MCF 10A (cell line): ENCODE measurements around the gene SPRN. TPM values are rescaled to one million over a fixed set of nuclear protein-coding genes. Genes with fewer than 3 reads are reported as not detected.

Experiments used
- BruUV-seq: library from RNA; stranded (reverse); fragments of 400-500 nt; replicated peaks from 2 replicates; lab custom pipeline; 2021; lab: Mats Ljungman, UMichigan
- CTCF ChIA-PET: fragments of 300-600 bp; sonication (Branson Sonifier 250); formaldehyde crosslinking; extraction: SDS; loops from one replicate; lab custom pipeline; 2021; ENCODE audit warnings: antibody characterized with exemption, inconsistent platforms; lab: Yijun Ruan, JAX
- POLR2A ChIA-PET: fragments of 300-600, 350-650 bp; sonication (Branson Sonifier 250); formaldehyde crosslinking; extraction: SDS; loops from one replicate; lab custom pipeline; 2020; ENCODE audit warnings: antibody characterized with exemption, inconsistent platforms; lab: Yijun Ruan, JAX
- DNase-seq: peaks from one replicate; pipeline ENCODE4 v3.0.0-alpha.2; 2018; ENCODE audit not compliant: unreplicated experiment
- H3K27ac Mint-ChIP-seq: one replicate; pipeline ENCODE4 v1.8.0; 2022; ENCODE audit warnings: mild to moderate bottlenecking, low read depth, mixed read lengths; ENCODE audit not compliant: unreplicated experiment
- H3K27me3 Mint-ChIP-seq: one replicate; pipeline ENCODE4 v1.8.0; 2022; ENCODE audit warnings: mixed read lengths; ENCODE audit not compliant: insufficient read depth, unreplicated experiment
- H3K36me3 Mint-ChIP-seq: one replicate; pipeline ENCODE4 v1.8.0; 2022; ENCODE audit warnings: mild to moderate bottlenecking, moderate library complexity, mixed read lengths; ENCODE audit not compliant: insufficient read depth, unreplicated experiment
- H3K4me1 Mint-ChIP-seq: one replicate; pipeline ENCODE4 v1.8.0; 2022; ENCODE audit warnings: mixed read lengths; ENCODE audit not compliant: insufficient read depth, unreplicated experiment
- H3K4me3 Mint-ChIP-seq: one replicate; pipeline ENCODE4 v1.8.0; 2022; ENCODE audit warnings: mild to moderate bottlenecking, moderate library complexity, mixed read lengths; ENCODE audit not compliant: unreplicated experiment
- H3K9me3 Mint-ChIP-seq: one replicate; pipeline ENCODE4 v1.8.0; 2022; ENCODE audit warnings: mixed read lengths; ENCODE audit not compliant: unreplicated experiment
- intact Hi-C: fragments of 100-400 bp; cut with micrococcal nuclease; formaldehyde crosslinking; loops from 2 replicates; pipeline ENCODE4 v1.14.1; 2022
- total RNA-seq: library from RNA; stranded (reverse); gene quantifications from 2 replicates; pipeline ENCODE4 v1.2.3, GENCODE V29; 2022
- TF ChIP-seq, protein P1 (sequence below): fragments of 200-600 bp; IDR thresholded peaks from one replicate; pipeline ENCODE4 v1.8.0; 2022; ENCODE audit warnings: antibody characterized with exemption, mild to moderate bottlenecking; ENCODE audit not compliant: unreplicated experiment

Gene SPRN
- total RNA-seq, 1 experiment from 2014 or later, result not detected

DNA sequence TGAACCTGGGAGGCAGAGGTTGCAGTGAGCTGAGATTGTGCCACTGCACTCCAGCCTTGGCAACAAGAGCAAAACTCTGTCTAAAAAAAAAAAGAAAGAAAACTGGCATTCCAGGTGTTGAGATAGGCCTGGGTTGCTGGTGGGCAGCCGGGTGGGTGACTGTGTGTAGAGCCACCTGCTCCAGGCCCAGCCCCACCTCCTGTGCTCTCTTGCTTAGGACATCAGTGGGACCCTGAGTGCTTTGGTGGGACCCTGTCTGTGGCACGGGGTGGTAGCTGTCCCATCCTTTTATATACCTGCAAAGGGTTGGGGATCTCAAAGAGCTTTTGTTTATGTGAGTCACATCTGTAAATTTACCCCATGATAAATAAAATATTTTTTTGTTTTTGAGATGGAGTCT lies 39.2 kb downstream of the SPRN start:
- Mint-ChIP-seq H3K9me3 (no peaks in the 10 kb centered on the region), H3K4me1 (no peaks in the 10 kb centered on the region), H3K36me3 (no peaks in the 10 kb centered on the region), H3K27me3 (no peaks in the 10 kb centered on the region), H3K4me3 (no peak overlapping the region), H3K27ac (no peak overlapping the region)
- ChIA-PET POLR2A (interaction anchor here (0.7 to 2.2 kb wide), 2 partner anchors 8 to 27 kb away, joined by 3 to 4 read pairs; no protein-coding TSS in a partner anchor), CTCF (interaction anchor here (0.7 kb wide), 2 partner anchors 8 to 258 kb away, joined by 5 read pairs; no protein-coding TSS in a partner anchor)
- BruUV-seq, result no TSS peak
- no peak for DNase-seq
- intact Hi-C loops, result no loop called here
- TF ChIP-seq, protein P1, sequence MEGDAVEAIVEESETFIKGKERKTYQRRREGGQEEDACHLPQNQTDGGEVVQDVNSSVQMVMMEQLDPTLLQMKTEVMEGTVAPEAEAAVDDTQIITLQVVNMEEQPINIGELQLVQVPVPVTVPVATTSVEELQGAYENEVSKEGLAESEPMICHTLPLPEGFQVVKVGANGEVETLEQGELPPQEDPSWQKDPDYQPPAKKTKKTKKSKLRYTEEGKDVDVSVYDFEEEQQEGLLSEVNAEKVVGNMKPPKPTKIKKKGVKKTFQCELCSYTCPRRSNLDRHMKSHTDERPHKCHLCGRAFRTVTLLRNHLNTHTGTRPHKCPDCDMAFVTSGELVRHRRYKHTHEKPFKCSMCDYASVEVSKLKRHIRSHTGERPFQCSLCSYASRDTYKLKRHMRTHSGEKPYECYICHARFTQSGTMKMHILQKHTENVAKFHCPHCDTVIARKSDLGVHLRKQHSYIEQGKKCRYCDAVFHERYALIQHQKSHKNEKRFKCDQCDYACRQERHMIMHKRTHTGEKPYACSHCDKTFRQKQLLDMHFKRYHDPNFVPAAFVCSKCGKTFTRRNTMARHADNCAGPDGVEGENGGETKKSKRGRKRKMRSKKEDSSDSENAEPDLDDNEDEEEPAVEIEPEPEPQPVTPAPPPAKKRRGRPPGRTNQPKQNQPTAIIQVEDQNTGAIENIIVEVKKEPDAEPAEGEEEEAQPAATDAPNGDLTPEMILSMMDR, result no peak

DNA sequence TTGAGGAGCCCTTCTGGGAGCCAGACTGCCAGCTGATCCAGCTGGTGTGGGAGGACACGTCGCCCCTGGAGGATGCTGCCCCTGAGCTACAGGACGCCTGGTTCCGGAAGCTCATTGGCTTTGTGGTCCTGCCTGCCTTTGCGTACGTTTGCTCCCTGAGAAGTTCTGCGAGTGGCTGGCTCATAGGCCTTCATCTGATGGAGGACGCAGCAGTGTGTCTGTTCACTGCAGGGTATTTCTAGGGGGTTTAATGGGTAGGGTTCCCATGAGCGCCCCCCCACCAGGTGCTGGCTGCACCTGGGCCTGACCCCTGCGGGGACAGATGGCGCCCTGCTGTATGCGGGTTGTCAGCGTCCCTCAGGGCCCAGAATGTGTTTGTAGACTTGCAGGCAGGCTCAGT lies 40.4 kb downstream of the SPRN start:
- CTCF ChIA-PET, result interaction anchor here (0.7 to 1.0 kb wide), 2 partner anchors 55 to 77 kb away, joined by 3 read pairs; no protein-coding TSS in a partner anchor
- H3K27ac Mint-ChIP-seq, result no peak overlapping the region
- no peaks in the 10 kb centered on the region for H3K9me3 Mint-ChIP-seq
- no TSS peak for BruUV-seq
- POLR2A ChIA-PET, result no interaction called here
- intact Hi-C loops, result no loop called here
- TF ChIP-seq, protein P1, result no peak
- H3K36me3 Mint-ChIP-seq, result no peaks in the 10 kb centered on the region
- H3K4me1 Mint-ChIP-seq, result no peaks in the 10 kb centered on the region
- no peak for DNase-seq
- H3K4me3 Mint-ChIP-seq, result no peak overlapping the region
- H3K27me3 Mint-ChIP-seq, result no peaks in the 10 kb centered on the region

- no peaks in the 10 kb centered on the region for H3K9me3 Mint-ChIP-seq
- TF ChIP-seq, protein P1, result no peak
- no peaks in the 10 kb centered on the region for H3K27me3 Mint-ChIP-seq
- no peaks in the 10 kb centered on the region for H3K36me3 Mint-ChIP-seq
- no peak overlapping the region for H3K27ac Mint-ChIP-seq
- no peaks in the 10 kb centered on the region for H3K4me1 Mint-ChIP-seq
- H3K4me3 Mint-ChIP-seq, result no peak overlapping the region
- CTCF ChIA-PET, result interaction anchor here (0.7 to 1.0 kb wide), 2 partner anchors 54 to 76 kb away, joined by 3 read pairs; no protein-coding TSS in a partner anchor
- no peak for DNase-seq
- intact Hi-C loops, result no loop called here
- POLR2A ChIA-PET, result no interaction called here
- BruUV-seq, result no TSS peak
Measured at GRCh38 chr10:133383551-133383950, 40.9 kb downstream of the SPRN start.

- TF ChIP-seq, protein P1, result no peak
- H3K27me3 Mint-ChIP-seq, result no peaks in the 10 kb centered on the region
- no peaks in the 10 kb centered on the region for H3K36me3 Mint-ChIP-seq
- no peaks in the 10 kb centered on the region for H3K9me3 Mint-ChIP-seq
- ChIA-PET POLR2A (no interaction called here), CTCF (no interaction called here)
- no peak overlapping the region for H3K27ac Mint-ChIP-seq
- no TSS peak for BruUV-seq
- no peaks in the 10 kb centered on the region for H3K4me1 Mint-ChIP-seq
- no peak for DNase-seq
- intact Hi-C loops, result no loop called here
- H3K4me3 Mint-ChIP-seq, result no peak overlapping the region
Measured at GRCh38 chr10:133381036-133381435, 43.4 kb downstream of the SPRN start.
